Activated T-cell treated with anti-CD3 and anti-CD28 coated beads, Interleukin-2, amount 50 U/mL, for 24 hours (primary cell): ENCODE data around the gene ZNF726.
A peak's percentile ranks its signal among the peaks of the same experiment; 100 is the strongest.
"Not testable (repeated sequence)": the region's sequence is repeated elsewhere in the genome, so short reads cannot be mapped to it uniquely, and the experiment has no call there.

Experiments used
- DNase-seq: peaks from one replicate; pipeline ENCODE4 v3.0.0-alpha.2; 2020
- H3K27ac Mint-ChIP-seq: 2 replicates; pipeline ENCODE4 v1.8.0; 2020; ENCODE audit warnings: mild to moderate bottlenecking, mixed read lengths
- H3K27me3 Mint-ChIP-seq: 2 replicates; pipeline ENCODE4 v1.8.0; 2020; ENCODE audit warnings: mixed read lengths
- H3K36me3 Mint-ChIP-seq: 2 replicates; pipeline ENCODE4 v1.8.0; 2020; ENCODE audit warnings: low read depth, mixed read lengths
- H3K4me1 Mint-ChIP-seq: 2 replicates; pipeline ENCODE4 v1.8.0; 2020; ENCODE audit warnings: low read depth, mixed read lengths
- H3K4me3 Mint-ChIP-seq: 2 replicates; pipeline ENCODE4 v1.8.0; 2020; ENCODE audit warnings: mild to moderate bottlenecking, moderate library complexity, mixed read lengths
- H3K9me3 Mint-ChIP-seq: 2 replicates; pipeline ENCODE4 v1.8.0; 2020; ENCODE audit warnings: mixed read lengths

The ZNF726 gene

DNA sequence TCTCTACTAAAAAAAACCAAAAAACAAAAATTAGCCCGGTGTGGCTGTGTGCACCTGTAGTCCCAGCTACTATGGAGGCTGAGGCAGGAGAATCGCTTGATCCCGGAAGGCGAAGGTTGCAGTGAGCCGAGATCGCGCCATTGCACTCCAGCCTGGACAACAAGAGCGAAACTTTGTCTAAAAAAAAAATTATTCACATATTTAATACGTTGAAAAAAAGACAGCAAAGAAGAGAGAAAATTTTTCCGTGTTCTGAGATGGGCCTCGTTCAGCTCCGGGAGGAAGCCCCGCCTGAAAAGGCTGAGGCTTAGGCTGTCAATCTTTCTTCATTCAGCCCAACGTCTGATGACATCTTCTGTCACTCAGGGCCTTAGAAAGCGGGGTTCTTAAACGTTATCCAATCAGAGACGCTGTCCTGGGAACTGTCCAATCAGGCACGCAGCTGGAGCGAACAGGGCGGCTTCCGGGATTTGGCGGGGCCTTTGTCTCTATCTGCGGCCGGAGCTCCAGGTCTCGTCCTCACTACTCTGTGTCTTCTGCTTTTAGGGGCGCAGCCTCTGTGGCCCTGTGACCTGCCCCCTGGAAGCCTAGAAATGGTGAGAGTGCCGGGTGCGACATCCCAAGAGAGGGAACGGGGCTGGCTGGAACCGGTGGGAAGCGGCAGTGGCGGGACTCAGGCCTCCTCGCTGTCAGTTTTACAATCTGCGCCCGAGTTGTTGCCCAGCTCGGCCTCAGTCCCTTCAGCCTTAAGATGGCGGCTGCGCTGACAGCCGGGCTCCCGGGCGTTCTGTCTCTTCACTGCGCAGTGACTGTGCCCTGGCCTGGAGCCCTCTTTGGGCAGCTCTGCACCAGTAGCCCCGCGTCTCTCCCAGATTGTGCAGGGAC lies at the start of gene ZNF726:
Gene ZNF726, plus strand, starts transcription at position 485 of the 885 bp plus-strand sequence. Its CDS starts 109 bp downstream, at position 594.
- H3K4me1 Mint-ChIP-seq, result peaks cover 29% of the 10 kb centered on the region
- H3K36me3 Mint-ChIP-seq, result peaks cover 54% of the 10 kb centered on the region
- H3K27me3 Mint-ChIP-seq, result peaks cover under 1% of the 10 kb centered on the region
- peak within 1 kb of the TSS; percentile 97 for H3K27ac Mint-ChIP-seq
- peak; percentile 87 for DNase-seq
- H3K9me3 Mint-ChIP-seq, result peaks cover 9% of the 10 kb centered on the region
- peak within 1 kb of the TSS; percentile 98 for H3K4me3 Mint-ChIP-seq

DNA sequence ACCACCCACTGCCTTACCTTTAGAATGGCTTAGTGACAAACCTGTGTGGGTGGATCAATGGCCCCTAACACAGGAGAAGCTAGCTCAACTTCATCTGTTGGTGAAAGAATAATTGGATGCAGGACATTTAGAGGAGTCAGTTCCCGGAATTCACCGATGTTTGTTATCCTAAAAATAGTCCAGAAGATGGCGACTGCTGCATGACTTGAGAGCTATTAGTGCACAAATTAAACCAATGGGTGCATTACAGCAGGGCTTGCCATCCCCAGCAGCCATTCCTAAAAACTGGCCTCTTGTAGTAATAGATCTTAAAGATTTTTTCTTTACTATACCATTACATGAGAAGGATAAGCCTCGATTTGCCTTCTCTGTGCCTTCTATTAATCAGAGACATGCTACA lies 46.8 kb upstream of the ZNF726 start:
- DNase-seq, result no peak
- H3K4me1 Mint-ChIP-seq, result no peaks in the 10 kb centered on the region
- H3K27ac Mint-ChIP-seq, result no peak overlapping the region
- H3K36me3 Mint-ChIP-seq, result no peaks in the 10 kb centered on the region
- H3K4me3 Mint-ChIP-seq, result no peak overlapping the region
- no peaks in the 10 kb centered on the region for H3K27me3 Mint-ChIP-seq
- H3K9me3 Mint-ChIP-seq, result peaks cover 6% of the 10 kb centered on the region

DNA sequence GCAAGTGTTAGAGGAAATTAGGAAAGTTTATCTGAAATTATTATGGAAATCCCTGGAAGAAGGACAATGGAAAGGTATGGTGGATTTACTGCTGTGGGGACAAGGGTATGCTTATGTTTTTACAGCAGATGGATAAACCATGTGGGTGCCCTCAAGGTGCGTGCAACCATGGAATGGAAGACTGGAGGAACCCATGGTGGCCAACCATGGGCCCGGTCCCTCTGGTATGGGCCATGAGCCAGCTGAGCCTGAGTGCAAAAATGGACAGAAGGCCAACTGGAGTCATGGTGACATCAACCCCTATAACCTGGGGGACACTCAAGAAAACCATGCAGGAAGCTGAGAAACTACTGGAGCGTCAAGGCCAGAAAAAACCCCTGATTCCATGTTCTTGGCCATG lies 46.1 kb upstream of the ZNF726 start:
- no peaks in the 10 kb centered on the region for H3K4me1 Mint-ChIP-seq
- no peaks in the 10 kb centered on the region for H3K36me3 Mint-ChIP-seq
- peaks cover 6% of the 10 kb centered on the region for H3K9me3 Mint-ChIP-seq
- no peak overlapping the region for H3K4me3 Mint-ChIP-seq
- no peak for DNase-seq
- no peaks in the 10 kb centered on the region for H3K27me3 Mint-ChIP-seq
- no peak overlapping the region for H3K27ac Mint-ChIP-seq

DNA sequence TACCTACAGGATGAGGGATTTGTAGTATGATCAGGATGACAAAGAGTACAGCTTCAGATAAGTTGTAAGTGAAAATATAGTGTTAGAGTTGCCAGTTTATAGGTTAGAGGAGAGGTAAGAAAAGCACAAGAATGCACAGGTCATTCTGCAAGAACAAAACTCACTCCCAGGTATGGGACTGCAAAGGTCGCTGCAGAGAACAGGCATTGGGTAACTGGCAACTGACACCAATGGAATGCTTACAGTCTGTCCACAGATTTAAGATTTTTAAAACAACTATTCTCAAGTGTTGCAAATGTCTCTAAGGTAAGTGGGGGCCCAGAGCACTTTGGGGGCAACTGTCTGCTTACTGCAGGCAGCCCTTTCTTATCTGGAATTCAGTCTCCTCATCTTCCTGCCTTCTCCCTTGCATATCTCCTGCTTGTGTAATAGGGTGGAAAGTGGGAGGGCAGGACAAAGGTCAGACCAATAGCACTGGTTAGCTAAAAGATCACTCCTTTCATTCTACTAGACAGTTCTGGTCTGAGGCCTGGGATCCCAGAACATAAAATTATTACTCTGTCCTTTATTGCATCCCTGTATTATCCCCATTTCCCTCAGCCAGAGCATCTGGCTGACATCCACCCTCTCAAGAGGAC lies 42.3 kb upstream of the ZNF726 start:
- no peaks in the 10 kb centered on the region for H3K4me1 Mint-ChIP-seq
- no peaks in the 10 kb centered on the region for H3K9me3 Mint-ChIP-seq
- no peak for DNase-seq

DNA sequence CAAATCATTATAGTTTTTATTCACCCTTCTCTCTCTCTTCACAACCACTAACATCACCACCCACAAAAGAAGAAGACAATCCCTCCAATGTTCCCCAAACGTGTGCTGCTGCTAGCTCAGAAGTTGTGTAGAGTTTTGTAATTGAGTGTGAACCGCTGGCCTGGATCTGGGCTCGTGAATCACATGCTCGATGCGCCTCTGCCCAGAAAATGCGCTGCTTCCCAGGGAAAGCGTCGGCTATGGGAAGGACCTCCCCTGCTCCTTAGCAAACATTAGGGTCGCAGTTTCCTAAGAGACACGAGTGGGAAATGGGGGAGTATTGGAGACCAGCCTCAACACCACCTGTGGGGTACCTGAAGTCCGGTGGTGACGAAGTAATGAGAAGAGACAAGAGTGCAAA lies 38.4 kb upstream of the ZNF726 start:
- H3K4me1 Mint-ChIP-seq, result no peaks in the 10 kb centered on the region
- H3K4me3 Mint-ChIP-seq, result no peak overlapping the region
- DNase-seq, result no peak
- no peaks in the 10 kb centered on the region for H3K36me3 Mint-ChIP-seq
- no peak overlapping the region for H3K27ac Mint-ChIP-seq
- no peaks in the 10 kb centered on the region for H3K9me3 Mint-ChIP-seq
- H3K27me3 Mint-ChIP-seq, result peaks cover 26% of the 10 kb centered on the region

More for the DNA sequence above, 42.3 kb upstream of the ZNF726 start:
- Mint-ChIP-seq H3K36me3 (no peaks in the 10 kb centered on the region), H3K27ac (no peak overlapping the region), H3K4me3 (no peak overlapping the region), H3K27me3 (peaks cover 18% of the 10 kb centered on the region)

DNA sequence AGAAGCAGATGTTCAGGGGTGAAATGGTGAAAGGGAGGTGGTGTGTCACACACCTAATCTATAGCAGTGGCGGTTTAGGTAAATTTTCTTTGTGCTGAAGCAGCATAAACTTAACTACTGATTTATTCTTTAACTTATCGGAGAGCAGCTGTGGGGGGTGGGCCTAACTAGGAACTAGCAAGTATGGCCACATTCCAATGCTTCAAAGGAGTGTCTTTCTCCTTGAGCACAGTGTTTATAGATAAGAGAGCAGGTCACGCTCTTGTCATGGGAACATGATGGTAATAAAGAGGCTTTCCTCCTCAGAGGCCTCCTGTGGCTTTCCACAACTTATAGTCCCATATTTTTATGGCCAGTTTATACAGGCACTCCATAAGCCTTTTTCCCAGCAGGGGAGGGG lies 37.9 kb upstream of the ZNF726 start:
- H3K36me3 Mint-ChIP-seq, H3K4me3 Mint-ChIP-seq, DNase-seq, H3K4me1 Mint-ChIP-seq, H3K27ac Mint-ChIP-seq, H3K9me3 Mint-ChIP-seq: not testable (repeated sequence)
- peaks cover 26% of the 10 kb centered on the region for H3K27me3 Mint-ChIP-seq

DNA sequence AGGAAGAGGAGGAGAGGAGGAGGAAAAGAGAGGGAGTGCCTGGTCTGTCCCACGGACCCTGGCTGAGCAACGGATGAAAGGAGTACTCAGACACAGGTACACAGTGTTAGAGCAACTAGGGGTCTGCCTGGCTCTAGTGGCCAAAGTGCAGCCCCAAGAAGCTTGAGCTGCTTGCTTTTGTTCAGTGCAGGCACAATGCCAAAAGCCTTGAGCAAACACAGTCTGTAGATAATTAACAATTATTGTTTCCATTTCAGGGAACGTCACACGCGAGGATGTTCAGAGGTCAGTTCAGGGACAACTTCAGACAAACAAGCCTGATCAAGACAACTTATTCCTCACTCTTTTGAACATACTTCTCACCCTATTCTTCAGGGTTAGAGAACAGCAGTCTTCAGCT lies 32.2 kb upstream of the ZNF726 start:
- Mint-ChIP-seq H3K27ac (no peak overlapping the region), H3K36me3 (no peaks in the 10 kb centered on the region), H3K9me3 (peaks cover 6% of the 10 kb centered on the region), H3K4me3 (no peak overlapping the region), H3K27me3 (peaks cover 7% of the 10 kb centered on the region), H3K4me1 (no peaks in the 10 kb centered on the region)
- DNase-seq, result no peak

DNA sequence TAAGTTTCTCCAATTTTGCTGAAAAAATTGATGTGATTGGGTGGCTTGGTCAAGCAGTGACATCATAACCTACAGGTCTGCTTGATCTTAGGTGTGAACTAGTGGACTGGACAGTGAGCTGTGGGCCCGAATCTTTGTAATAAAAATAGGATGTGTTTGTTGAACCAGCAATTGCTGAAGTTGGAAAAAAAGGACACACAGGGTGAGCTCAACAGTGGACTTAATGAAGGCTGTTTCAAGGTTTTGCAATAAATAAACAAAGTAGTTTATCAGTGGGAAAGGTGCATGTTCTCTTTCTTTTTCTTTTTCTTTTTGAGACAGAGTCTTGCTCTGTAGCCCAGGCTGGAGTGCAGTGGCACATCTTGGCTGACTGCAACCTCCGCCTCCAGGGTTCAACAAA lies 30.3 kb upstream of the ZNF726 start:
- no peak for DNase-seq
- Mint-ChIP-seq H3K36me3 (no peaks in the 10 kb centered on the region), H3K27ac (no peak overlapping the region), H3K27me3 (no peaks in the 10 kb centered on the region), H3K4me3 (no peak overlapping the region), H3K9me3 (peaks cover 16% of the 10 kb centered on the region), H3K4me1 (no peaks in the 10 kb centered on the region)

DNA sequence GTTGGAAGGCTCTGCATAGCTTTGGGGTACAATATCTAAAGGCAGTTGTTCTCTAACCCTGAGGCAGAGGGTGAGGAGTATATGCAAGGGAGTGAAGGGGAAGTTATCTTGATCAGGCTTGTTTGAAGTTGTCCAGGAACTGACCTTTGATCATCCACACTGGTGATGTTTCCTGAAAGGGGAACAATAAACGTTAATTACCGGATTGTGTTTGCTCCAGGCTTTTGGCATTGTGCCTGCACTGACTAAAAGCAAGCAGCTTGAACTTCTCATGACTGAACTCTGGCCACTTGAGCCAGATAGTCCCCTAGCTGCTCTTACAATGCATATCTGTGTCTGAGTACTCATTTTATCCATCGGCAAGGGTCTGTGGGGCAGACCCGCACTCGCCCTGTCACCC lies 27.0 kb upstream of the ZNF726 start:
- Mint-ChIP-seq H3K4me3 (no peak overlapping the region), H3K4me1 (no peaks in the 10 kb centered on the region), H3K27ac (no peak overlapping the region), H3K9me3 (peaks cover 21% of the 10 kb centered on the region), H3K27me3 (no peaks in the 10 kb centered on the region), H3K36me3 (no peaks in the 10 kb centered on the region)
- DNase-seq, result no peak

DNA sequence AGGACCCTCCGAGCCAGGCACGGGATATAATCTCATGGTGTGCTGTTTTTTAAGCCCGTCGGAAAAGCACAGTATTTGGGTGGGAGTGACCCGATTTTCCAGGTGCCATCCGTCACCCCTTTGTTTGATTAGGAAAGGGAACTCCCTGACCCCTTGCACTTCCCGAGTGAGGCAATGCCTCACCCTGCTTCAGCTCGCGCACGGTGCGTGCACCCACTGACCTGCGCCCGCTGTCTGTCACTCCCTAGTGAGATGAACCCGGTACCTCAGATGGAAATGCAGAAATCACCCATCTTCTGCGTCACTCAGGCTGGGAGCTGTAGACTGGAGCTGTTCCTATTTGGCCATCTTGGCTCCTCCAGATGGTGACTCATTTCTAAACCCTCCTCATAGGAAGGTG lies 18.6 kb upstream of the ZNF726 start:
- H3K9me3 Mint-ChIP-seq, H3K4me1 Mint-ChIP-seq, H3K27ac Mint-ChIP-seq, H3K36me3 Mint-ChIP-seq, H3K4me3 Mint-ChIP-seq, DNase-seq, H3K27me3 Mint-ChIP-seq: not testable (repeated sequence)

DNA sequence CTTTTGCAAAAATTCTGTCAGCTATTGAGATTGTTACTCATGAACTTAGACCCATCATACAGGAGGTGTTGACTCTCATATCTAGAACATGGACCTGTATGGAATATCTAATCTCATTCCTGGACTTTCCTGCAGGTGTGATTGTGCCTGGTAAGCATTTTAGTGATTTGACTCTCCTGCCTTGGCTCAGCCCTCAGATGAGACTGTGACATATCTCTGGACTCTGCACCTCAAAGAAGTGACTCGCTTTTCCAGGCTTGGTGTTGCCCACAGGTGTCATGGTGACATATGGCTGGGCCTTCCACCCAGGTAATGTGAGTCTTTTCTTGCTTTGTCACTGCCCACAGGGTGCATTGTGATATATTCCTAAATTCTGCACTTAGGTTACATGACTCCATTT lies 17.8 kb upstream of the ZNF726 start:
- no peaks in the 10 kb centered on the region for H3K4me1 Mint-ChIP-seq
- no peaks in the 10 kb centered on the region for H3K36me3 Mint-ChIP-seq
- no peak overlapping the region for H3K4me3 Mint-ChIP-seq
- no peak for DNase-seq
- no peak overlapping the region for H3K27ac Mint-ChIP-seq
- no peaks in the 10 kb centered on the region for H3K27me3 Mint-ChIP-seq
- H3K9me3 Mint-ChIP-seq, result peaks cover 8% of the 10 kb centered on the region

DNA sequence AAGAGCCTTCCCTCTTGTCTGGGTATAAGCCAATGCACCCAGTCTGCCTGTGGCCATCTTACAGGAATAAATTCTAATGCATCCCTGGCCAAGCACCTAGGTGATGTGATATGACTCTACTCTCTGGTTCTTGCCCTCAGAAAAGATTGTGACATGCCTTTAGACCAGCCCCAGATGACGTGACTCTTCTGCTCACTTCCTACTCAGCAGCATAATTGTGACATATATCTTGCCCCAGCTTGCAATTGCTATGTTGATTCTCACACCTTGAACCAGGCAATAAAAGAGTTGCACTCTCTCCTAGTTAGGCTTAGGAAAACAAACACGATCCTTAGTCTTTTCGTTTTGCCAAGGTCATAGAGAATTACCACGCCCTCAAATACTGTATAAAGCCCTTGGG lies 13.3 kb upstream of the ZNF726 start:
- DNase-seq, result no peak
- Mint-ChIP-seq H3K27ac (no peak overlapping the region), H3K4me1 (no peaks in the 10 kb centered on the region), H3K27me3 (no peaks in the 10 kb centered on the region), H3K4me3 (no peak overlapping the region), H3K36me3 (peaks cover 2% of the 10 kb centered on the region), H3K9me3 (peaks cover 31% of the 10 kb centered on the region)

DNA sequence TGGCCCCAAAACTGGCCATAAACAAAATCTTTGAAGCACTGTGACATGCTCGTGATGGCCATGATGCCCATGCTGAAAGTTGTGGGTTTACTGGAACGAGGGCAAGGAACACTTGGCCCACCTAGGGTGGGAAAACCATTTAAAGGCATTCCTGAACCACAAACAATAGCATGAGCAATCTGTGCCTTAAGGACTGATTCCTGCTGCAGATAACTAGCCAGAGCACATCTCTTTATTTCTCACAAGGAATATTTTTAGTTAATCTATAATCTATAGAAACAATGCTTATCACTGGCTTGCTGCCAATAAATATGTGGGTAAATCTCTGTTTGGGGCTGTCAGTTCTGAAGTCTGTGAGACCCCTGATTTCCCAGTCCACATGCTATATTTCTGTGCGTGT lies 10.3 kb upstream of the ZNF726 start:
- no peak overlapping the region for H3K27ac Mint-ChIP-seq
- peaks cover 2% of the 10 kb centered on the region for H3K36me3 Mint-ChIP-seq
- H3K4me1 Mint-ChIP-seq, result no peaks in the 10 kb centered on the region
- no peak for DNase-seq
- H3K4me3 Mint-ChIP-seq, result no peak overlapping the region
- H3K9me3 Mint-ChIP-seq, result peaks cover 36% of the 10 kb centered on the region
- H3K27me3 Mint-ChIP-seq, result peaks cover under 1% of the 10 kb centered on the region

DNA sequence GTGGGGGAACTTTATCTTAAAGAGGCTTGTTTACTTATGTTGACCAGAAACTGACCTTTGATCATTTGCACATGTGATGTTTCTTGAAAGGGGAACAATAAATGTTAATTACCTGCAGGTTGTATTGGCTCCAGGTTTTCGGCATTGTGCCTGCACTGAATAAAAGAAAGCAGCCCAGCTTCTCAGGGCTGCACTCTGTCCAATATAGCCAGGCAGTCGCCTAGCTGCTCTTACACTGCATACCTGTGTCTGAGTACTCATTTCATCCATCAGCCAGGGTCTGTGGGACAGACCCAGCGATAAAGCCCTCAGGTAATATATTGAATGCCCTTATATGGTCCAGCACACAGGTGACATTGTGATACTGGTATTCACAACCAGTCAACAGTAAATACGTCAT lies 8.9 kb upstream of the ZNF726 start:
- Mint-ChIP-seq H3K9me3 (peaks cover 36% of the 10 kb centered on the region), H3K27ac (no peak overlapping the region), H3K36me3 (peaks cover 2% of the 10 kb centered on the region), H3K4me1 (no peaks in the 10 kb centered on the region), H3K27me3 (peaks cover 3% of the 10 kb centered on the region), H3K4me3 (no peak overlapping the region)
- no peak for DNase-seq

DNA sequence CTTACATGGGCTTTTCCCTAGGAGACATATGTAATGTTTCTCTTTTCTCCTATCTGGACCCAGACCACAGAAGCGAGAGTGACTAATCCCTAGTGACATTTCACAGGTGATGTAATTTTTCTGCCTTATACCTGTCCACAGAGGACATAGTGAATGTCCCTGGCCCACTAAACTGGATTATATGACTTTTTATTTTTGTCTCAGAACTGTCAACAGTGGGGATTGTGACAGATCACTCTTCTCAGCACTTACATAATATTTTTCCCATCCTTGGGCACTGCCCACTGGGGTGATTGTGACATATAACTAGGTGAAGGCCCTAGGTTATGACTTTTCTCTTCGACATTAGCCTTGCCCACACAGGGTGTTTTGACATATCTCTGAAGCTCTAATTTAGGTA lies 7.9 kb upstream of the ZNF726 start:
- no peaks in the 10 kb centered on the region for H3K4me1 Mint-ChIP-seq
- no peak overlapping the region for H3K4me3 Mint-ChIP-seq
- peaks cover 35% of the 10 kb centered on the region for H3K9me3 Mint-ChIP-seq
- H3K36me3 Mint-ChIP-seq, result peaks cover 2% of the 10 kb centered on the region
- DNase-seq, result no peak
- no peak overlapping the region for H3K27ac Mint-ChIP-seq
- peaks cover 3% of the 10 kb centered on the region for H3K27me3 Mint-ChIP-seq
